ENCODE measurements around the gene ZNF627.

DNA sequence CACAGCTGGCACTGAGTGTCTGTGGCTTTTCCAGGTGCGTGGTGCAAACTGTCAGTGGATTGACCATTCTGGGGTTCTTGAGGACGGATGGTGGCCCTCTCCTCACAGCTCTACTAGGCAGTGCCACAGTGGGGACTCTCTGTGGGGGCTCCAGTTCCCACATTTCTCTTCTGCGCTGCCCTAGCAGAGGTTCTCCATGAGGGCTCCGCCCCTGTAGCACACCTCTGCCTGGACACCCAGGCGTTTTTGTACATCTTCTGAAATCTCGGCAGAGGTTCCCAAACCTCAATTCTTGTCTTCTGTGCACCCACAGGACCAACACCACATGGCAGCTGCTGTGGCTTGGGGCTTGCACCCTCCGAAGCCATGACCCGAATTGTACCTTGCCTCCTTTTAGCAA, 9.2 kb downstream of the ZNF627 start:
- TF ChIP-seq CTCF (conservative IDR thresholded peaks at IDR 0.05 in 1 of 2, IDR thresholded peaks at IDR 0.05 in 1 of 2; ENCODE audit: low read depth in 1 of 2, low read length in 2 of 2) (no peak), EZH2 (IDR thresholded peaks at IDR 0.05; ENCODE audit: low read length, missing control alignments) (no peak)
